Measurements from ENCODE around the gene PXDN. TPM values are rescaled to one million over a fixed set of nuclear protein-coding genes. Genes with fewer than 3 reads are reported as not detected.
"Not testable (repeated sequence)": the region's sequence is repeated elsewhere in the genome, so short reads cannot be mapped to it uniquely, and the experiment has no call there.

PXDN gene
- polyA plus RNA-seq, 1 donor: 60.6 TPM

- DNase-seq: no peak
- Histone ChIP-seq H3K27me3 (ENCODE audit: control insufficient read depth, insufficient read depth, low read length) (no peaks in the 10 kb centered on the region), H3K36me3 (ENCODE audit: control insufficient read depth, insufficient read depth, low read length) (peaks cover 24% of the 10 kb centered on the region), H3K9me3 (ENCODE audit: control insufficient read depth, low read depth, low read length) (no peaks in the 10 kb centered on the region), H3K27ac (ENCODE audit: low read length) (no peak overlapping the region), H3K4me1 (ENCODE audit: control insufficient read depth, insufficient read depth, low read length) (no peaks in the 10 kb centered on the region), H3K4me3 (ENCODE audit: low read length) (no peak overlapping the region)
- WGBS (ENCODE audit: insufficient coverage, low lambda C conversion rate): no CpG with 5 or more reads among the region's 33 CpGs
Measured at GRCh38 chr2:1680222-1681016, 63.9 kb downstream of the PXDN start.

DNA sequence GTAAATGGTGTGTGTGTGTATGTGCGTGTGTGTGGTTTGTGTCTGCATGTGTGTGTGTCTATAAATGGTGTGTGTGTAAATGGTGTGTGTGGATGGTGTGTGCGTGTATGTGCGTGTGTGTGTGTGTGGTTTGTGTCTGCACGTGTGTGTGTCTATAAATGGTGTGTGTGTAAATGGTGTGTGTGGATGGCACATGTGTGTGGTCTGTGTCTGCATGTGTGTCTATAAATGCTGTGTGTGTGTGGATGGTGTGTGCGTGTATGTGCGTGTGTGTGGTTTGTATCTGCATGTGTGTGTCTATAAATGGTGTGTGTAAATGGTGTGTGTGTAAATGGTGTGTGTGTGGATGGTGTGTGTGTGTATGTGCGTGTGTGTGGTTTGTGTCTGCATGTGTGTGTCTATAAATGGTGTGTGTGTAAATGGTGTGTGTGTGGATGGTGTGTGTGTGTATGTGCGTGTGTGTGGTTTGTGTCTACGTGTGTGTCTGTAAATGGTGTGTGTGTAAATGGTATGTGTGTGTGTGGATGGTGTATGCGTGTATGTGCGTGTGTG, 64.8 kb downstream of the PXDN start:
- H3K36me3 ChIP-seq (ENCODE audit: control insufficient read depth, insufficient read depth, low read length): peaks cover 26% of the 10 kb centered on the region
- H3K4me1 ChIP-seq (ENCODE audit: control insufficient read depth, insufficient read depth, low read length); H3K9me3 ChIP-seq (ENCODE audit: control insufficient read depth, low read depth, low read length); H3K27ac ChIP-seq (ENCODE audit: low read length); H3K4me3 ChIP-seq (ENCODE audit: low read length); DNase-seq; H3K27me3 ChIP-seq (ENCODE audit: control insufficient read depth, insufficient read depth, low read length): not testable (repeated sequence)
- no CpG with 5 or more reads among the region's 11 CpGs for WGBS (ENCODE audit: insufficient coverage, low lambda C conversion rate)

DNA sequence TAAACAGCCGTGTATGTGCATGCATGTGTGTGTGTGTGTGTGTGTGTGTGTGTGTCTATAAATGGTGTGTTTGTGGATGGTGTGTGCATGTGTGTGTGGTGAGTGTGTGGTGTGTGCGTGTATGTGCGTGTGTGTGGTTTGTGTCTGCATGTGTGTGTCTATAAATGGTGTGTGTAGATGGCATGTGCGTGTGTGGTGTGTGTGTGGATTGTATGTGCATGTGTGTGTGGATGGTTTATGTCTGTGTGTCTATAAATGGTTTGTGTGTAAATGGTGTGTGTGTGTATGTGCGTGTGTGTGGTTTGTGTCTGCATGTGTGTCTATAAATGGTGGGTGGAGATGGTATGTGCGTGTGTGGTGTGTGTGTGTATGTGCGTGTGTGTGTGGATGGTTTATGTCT, 65.2 kb downstream of the PXDN start:
- not testable (repeated sequence) for H3K4me1 ChIP-seq (ENCODE audit: control insufficient read depth, insufficient read depth, low read length); DNase-seq; H3K9me3 ChIP-seq (ENCODE audit: control insufficient read depth, low read depth, low read length); H3K27me3 ChIP-seq (ENCODE audit: control insufficient read depth, insufficient read depth, low read length); H3K4me3 ChIP-seq (ENCODE audit: low read length); H3K27ac ChIP-seq (ENCODE audit: low read length)
- WGBS (ENCODE audit: insufficient coverage, low lambda C conversion rate): 100% methylated on average over 1 of the region's 7 CpGs
- H3K36me3 ChIP-seq (ENCODE audit: control insufficient read depth, insufficient read depth, low read length): peaks cover 31% of the 10 kb centered on the region

DNA sequence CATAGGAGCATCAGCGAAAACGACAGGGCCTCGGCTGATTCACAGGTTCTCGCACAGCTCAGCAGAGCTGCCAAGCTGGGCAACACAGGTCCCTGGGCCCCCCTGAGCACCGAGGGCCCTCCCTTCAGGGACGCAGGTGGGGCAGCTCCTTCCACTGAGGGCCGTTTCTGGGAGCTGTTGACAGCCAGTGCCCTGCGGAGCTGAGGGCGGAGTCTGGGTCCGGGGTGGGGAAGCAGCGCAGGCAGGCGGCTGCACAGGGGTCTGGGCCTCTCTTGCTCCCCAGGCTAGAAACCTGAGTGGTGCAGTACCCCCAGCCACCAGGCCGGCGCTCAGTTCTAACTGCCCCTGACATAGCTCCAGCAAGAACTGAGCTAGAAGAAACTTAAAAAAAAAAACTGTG, 65.7 kb downstream of the PXDN start:
- Histone ChIP-seq H3K9me3 (ENCODE audit: control insufficient read depth, low read depth, low read length) (no peaks in the 10 kb centered on the region), H3K4me3 (ENCODE audit: low read length) (no peak overlapping the region), H3K36me3 (ENCODE audit: control insufficient read depth, insufficient read depth, low read length) (peaks cover 31% of the 10 kb centered on the region), H3K27me3 (ENCODE audit: control insufficient read depth, insufficient read depth, low read length) (no peaks in the 10 kb centered on the region), H3K27ac (ENCODE audit: low read length) (no peak overlapping the region), H3K4me1 (ENCODE audit: control insufficient read depth, insufficient read depth, low read length) (no peaks in the 10 kb centered on the region)
- no CpG with 5 or more reads among the region's 14 CpGs for WGBS (ENCODE audit: insufficient coverage, low lambda C conversion rate)
- no peak for DNase-seq

GRCh38 chr2:1677821-1678165, 66.5 kb downstream of the PXDN start:
- H3K9me3 ChIP-seq (ENCODE audit: control insufficient read depth, low read depth, low read length): no peaks in the 10 kb centered on the region
- H3K4me3 ChIP-seq (ENCODE audit: low read length): no peak overlapping the region
- WGBS (ENCODE audit: insufficient coverage, low lambda C conversion rate): no CpG with 5 or more reads among the region's 12 CpGs
- no peak for DNase-seq
- no peak overlapping the region for H3K27ac ChIP-seq (ENCODE audit: low read length)
- H3K36me3 ChIP-seq (ENCODE audit: control insufficient read depth, insufficient read depth, low read length): peaks cover 32% of the 10 kb centered on the region
- no peaks in the 10 kb centered on the region for H3K4me1 ChIP-seq (ENCODE audit: control insufficient read depth, insufficient read depth, low read length)
- H3K27me3 ChIP-seq (ENCODE audit: control insufficient read depth, insufficient read depth, low read length): no peaks in the 10 kb centered on the region

- Histone ChIP-seq H3K36me3 (ENCODE audit: control insufficient read depth, insufficient read depth, low read length) (peaks cover 36% of the 10 kb centered on the region), H3K4me3 (ENCODE audit: low read length) (no peak overlapping the region), H3K4me1 (ENCODE audit: control insufficient read depth, insufficient read depth, low read length) (no peaks in the 10 kb centered on the region), H3K27me3 (ENCODE audit: control insufficient read depth, insufficient read depth, low read length) (no peaks in the 10 kb centered on the region), H3K9me3 (ENCODE audit: control insufficient read depth, low read depth, low read length) (no peaks in the 10 kb centered on the region), H3K27ac (ENCODE audit: low read length) (no peak overlapping the region)
- no CpG with 5 or more reads among the region's 33 CpGs for WGBS (ENCODE audit: insufficient coverage, low lambda C conversion rate)
- DNase-seq: no peak
Measured at GRCh38 chr2:1676913-1677820, 67.1 kb downstream of the PXDN start.

DNA sequence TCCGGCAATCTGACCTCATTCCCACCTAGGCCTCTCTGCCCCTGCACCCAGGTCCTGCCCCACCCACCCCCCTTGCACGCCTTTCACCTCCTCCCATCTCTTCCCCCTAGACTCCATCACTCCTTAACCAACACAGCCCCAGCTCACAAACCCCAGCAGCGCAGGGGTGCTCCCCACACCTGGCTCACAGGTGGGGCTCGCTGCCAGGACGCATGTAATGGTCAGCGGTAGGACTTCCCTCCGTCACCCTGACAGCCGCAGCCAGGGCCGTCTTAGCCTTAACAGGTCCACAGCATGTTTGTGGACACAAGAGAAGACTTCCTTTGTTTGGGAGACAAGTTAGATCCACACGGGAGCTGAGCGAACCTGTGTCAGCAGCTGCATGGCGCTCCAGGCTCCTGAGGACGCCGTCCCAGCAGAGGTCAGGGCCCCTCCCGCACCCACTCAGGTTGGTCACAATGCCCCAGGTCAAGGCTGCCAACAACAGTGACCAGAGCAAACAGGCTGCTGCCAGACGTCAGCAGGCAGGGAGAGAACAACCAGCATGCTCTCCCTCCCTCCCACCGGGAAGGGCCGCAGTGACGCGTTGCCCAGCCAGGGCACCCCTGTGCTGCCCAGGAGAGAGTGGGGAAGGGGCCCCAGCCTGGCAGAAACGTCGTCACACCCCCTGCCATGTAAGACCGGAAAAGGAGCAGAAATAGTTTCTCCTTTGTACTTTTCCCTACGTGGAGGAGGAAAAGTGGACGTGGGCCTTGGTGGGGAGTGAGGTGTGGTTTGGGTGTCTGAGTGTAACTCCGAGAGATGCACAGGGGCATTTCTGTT, 68.0 kb downstream of the PXDN start:
- no peak overlapping the region for H3K4me3 ChIP-seq (ENCODE audit: low read length)
- H3K4me1 ChIP-seq (ENCODE audit: control insufficient read depth, insufficient read depth, low read length): no peaks in the 10 kb centered on the region
- WGBS (ENCODE audit: insufficient coverage, low lambda C conversion rate): no CpG with 5 or more reads among the region's 26 CpGs
- H3K9me3 ChIP-seq (ENCODE audit: control insufficient read depth, low read depth, low read length): no peaks in the 10 kb centered on the region
- peaks cover 36% of the 10 kb centered on the region for H3K36me3 ChIP-seq (ENCODE audit: control insufficient read depth, insufficient read depth, low read length)
- H3K27ac ChIP-seq (ENCODE audit: low read length): no peak overlapping the region
- H3K27me3 ChIP-seq (ENCODE audit: control insufficient read depth, insufficient read depth, low read length): no peaks in the 10 kb centered on the region
- no peak for DNase-seq

DNA sequence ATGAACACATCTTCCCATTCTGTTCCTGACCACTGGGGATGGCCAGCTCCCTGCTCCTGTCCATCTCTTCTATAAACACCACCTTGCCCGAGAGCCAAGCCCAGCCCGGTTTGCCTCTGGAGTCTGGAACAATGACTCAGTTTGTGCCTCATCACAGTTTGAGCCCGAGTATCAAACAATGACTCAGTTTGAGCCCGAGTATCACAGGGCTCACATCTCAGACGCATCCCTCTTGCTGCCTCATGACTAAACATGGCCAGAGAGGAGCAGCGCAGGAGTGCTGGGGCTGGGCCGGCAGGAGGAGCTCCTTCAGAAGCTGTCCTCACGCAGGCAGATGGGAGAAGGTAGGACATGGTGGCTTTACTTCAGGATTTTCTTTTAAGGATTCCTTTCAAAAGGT, 68.7 kb downstream of the PXDN start:
- no CpG with 5 or more reads among the region's 8 CpGs for WGBS (ENCODE audit: insufficient coverage, low lambda C conversion rate)
- Histone ChIP-seq H3K4me3 (ENCODE audit: low read length) (no peak overlapping the region), H3K27ac (ENCODE audit: low read length) (no peak overlapping the region), H3K4me1 (ENCODE audit: control insufficient read depth, insufficient read depth, low read length) (no peaks in the 10 kb centered on the region), H3K36me3 (ENCODE audit: control insufficient read depth, insufficient read depth, low read length) (peaks cover 34% of the 10 kb centered on the region), H3K27me3 (ENCODE audit: control insufficient read depth, insufficient read depth, low read length) (no peaks in the 10 kb centered on the region), H3K9me3 (ENCODE audit: control insufficient read depth, low read depth, low read length) (no peaks in the 10 kb centered on the region)
- DNase-seq: no peak

DNA sequence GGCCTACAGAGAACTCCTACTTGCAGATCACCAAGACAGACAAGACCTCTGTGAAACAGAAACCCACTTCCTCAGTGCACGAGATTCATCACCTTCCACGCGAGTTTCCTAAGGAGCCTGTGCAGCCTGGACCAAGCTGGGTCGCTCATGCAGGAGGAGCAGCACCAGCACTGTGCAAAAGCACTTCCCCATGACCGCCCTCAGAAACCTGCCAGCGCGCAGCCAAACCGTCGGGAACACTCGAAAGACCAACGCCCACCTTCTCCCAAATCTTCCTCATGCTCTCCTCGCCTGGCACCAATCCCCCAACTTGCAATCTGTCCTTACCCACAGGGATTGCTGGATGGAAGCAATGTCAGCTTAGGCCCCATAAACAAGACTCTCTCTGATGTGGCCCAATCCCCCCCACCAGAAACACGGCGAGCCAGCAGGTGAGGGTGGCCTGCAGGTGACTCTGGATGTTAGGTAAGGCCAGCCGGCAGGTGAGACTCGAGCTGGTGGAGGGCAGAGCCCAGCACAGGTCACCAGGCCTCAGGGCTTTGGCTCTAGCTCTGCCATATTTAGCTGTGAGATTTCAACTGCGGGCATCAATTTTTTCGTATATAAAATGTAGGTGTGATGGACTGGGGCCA, 69.4 kb downstream of the PXDN start:
- Histone ChIP-seq H3K4me3 (ENCODE audit: low read length) (no peak overlapping the region), H3K27ac (ENCODE audit: low read length) (no peak overlapping the region), H3K4me1 (ENCODE audit: control insufficient read depth, insufficient read depth, low read length) (no peaks in the 10 kb centered on the region), H3K27me3 (ENCODE audit: control insufficient read depth, insufficient read depth, low read length) (no peaks in the 10 kb centered on the region), H3K36me3 (ENCODE audit: control insufficient read depth, insufficient read depth, low read length) (peaks cover 32% of the 10 kb centered on the region), H3K9me3 (ENCODE audit: control insufficient read depth, low read depth, low read length) (no peaks in the 10 kb centered on the region)
- 80% methylated on average over 1 of the region's 18 CpGs for WGBS (ENCODE audit: insufficient coverage, low lambda C conversion rate)
- DNase-seq: no peak
